HG02571 (cell line): ENCODE measurements around the gene SLC29A1.

Experiments
- ATAC-seq: cut with Tn5 transposase; IDR thresholded peaks from one replicate; pipeline ENCODE4 v1.9.1; 2021; ENCODE audit warnings: mild to moderate bottlenecking, moderate library complexity; ENCODE audit not compliant: unreplicated experiment

The SLC29A1 gene

DNA sequence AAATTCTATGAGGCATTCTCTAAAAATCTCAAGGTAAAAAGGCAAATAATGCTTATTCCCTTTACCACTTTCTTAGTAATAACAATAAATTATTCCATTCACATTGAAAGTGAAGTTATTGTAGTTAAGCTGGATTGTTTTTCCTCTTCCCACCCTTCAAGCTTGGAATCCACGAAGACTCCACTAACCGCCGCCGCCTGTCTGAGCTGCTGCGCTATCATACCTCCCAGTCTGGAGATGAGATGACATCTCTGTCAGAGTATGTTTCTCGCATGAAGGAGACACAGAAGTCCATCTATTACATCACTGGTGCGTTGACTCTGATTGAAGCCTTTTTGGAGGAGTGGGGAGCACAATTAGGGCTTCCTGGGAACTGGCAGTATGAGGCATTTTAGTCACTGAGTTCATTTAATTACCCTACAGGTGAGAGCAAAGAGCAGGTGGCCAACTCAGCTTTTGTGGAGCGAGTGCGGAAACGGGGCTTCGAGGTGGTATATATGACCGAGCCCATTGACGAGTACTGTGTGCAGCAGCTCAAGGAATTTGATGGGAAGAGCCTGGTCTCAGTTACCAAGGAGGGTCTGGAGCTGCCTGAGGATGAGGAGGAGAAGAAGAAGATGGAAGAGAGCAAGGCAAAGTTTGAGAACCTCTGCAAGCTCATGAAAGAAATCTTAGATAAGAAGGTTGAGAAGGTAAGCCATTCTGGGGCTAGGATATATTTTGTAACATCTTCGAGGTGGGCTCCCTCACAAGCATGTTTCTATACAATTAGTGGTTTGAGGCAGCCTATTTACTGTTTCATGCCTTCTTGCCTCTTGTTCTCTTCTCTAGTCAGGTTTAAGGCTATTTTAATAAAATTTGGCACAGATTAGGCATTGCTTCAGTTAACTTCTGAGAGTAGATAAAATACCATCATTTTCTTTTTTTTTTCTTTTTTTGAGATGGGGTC lies 28.5 kb downstream of the SLC29A1 start:
- no peak for ATAC-seq

DNA sequence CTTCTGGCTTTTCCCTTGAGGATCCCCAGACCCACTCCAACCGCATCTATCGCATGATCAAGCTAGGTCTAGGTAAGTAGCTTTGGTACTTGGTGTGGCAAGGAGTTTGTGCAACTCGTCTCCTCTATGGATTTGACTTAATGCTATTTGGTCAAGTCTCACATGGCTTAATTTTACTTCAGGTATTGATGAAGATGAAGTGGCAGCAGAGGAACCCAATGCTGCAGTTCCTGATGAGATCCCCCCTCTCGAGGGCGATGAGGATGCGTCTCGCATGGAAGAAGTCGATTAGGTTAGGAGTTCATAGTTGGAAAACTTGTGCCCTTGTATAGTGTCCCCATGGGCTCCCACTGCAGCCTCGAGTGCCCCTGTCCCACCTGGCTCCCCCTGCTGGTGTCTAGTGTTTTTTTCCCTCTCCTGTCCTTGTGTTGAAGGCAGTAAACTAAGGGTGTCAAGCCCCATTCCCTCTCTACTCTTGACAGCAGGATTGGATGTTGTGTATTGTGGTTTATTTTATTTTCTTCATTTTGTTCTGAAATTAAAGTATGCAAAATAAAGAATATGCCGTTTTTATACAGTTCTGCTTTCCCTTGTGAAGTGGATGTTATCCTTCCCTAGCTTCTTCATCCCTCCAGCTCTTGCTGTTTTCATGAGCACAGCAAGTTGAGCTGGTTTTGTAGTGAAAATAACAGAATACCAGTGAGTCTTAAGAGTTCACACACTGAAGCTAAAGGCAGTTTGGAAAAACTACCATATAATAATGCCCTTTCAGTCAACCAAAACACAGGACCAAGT lies 30.1 kb downstream of the SLC29A1 start:
- ATAC-seq = no peak

DNA sequence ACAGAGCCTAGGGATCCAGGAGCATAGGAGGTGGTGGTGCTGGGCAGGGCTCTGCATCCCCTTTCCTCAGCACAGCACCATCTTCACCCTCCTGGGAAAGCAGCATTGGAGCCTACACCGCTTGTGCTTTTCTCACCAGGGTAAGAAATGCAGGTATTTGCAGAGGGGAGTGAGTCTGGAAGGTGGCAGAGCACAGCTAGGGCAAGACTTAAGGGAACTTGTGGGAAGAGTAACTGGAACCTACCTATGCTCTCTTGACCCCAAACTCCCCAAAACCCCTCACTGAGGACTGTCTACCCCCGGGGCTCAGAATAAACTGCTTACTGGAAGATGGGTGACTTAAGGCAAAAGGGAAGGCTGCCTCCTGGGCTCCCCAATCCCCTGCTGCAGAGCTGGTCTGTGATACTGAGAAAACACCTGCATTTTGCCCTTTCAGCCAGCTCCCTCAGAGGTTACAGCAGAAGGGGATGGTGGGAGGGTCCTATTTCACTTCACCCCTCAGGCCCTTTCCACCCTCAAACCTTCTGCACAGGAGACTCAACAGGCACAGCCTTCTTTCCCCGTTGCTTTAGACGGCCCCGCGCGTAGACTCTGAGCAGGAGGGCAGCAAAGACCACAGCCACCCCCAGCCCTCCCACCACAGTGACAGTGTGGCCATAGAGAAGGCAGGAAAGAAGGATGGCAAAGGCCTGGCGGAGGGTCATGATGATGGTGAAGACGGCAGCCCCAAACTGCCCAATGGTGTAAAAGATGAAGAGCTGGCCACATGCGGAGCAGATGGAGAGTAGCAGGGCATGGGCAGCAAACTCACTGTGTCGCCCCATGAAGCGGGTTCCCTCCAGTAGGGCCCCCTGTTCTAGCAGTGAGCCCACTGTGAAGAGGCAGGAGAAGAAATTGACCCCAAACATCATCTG lies 31.1 kb downstream of the SLC29A1 start:
- ATAC-seq = no peak

DNA sequence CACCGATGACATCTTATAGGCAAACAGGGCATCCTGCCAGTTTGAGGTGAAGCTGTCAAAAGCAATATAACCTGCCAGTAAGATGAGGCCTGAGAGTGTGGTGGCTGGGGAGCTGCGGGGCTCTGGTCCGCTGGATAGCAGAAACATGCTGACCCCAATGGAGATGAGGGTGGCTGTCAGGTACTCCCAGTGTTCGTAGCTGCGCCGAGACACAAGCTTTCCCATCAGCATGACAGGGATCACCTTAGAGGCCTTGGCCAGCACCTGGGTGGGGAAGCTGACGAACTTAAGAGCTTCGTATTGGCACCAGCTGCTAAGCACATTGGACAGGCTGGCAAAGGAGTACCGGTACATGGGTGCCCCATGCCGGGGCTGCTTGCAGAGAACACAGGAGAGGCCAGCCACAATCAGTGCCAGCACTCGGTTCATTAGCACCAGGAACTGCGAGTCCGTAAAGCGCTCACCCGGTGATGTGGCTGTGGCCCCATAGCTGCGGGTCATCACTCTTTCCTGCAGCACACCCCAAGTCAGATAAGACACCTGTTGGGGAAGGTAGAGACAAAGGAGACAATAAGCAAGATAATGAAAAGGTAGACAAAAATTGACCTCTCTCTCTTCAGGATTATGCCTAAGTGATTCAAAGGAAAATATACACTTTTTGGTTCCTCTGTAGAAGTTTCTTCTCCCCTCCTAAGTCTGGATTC lies 31.9 kb downstream of the SLC29A1 start:
- ATAC-seq = no peak

DNA sequence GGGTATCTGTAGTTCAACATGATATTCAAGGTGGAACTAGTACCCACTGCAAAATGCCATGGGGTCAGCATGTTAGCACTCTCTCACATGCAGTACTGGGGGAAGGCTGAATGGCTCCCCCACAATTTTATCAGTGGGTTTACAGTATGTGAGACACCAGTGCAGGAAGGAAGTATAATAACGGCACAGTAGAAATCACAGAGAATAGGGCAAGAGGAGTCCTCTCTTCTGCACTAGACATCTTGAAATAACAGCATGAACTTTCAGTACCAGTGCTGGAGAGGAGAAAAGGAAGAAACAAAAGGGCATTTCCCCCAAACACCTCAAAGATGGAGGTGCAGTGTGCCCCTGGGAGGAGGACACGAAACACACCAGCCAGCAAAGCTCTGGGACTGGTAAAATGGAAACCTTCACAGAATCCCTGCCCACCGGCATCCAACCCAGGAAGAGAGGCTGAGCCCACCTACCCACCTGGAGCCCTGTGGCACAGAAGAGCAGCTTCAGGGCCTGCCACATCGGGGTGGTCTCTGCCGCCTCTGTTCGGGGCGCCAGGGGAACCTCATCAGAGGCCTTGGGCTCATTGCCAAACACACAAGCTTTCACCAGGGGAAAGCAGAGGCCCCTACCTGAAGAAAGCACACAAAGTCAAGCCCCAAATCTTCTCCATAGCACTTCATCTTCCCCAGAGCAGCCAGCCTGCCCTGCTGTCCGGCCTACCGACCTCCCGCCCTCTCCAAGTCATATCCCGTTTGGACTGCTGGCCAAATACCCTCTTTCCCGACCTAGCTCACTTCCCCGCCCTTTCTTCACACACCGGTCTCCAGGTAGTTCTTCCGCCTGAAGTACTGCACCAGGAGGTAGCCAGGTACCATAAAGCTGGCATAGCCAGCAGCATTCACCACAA lies 32.7 kb downstream of the SLC29A1 start:
- ATAC-seq = no peak

DNA sequence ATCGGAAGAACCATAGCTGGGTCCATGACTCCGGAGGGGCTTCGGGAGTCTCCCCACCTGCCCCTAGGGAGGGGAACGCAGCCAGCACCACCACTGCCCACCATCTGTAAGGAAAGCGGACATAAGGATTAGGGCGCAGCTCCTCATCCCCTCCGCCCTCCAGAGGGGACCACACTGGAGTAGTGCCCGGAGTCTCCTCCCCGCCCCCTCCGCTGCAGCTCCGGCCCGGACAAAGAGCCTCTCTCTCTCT lies 33.3 kb downstream of the SLC29A1 start:
- ATAC-seq = no peak

DNA sequence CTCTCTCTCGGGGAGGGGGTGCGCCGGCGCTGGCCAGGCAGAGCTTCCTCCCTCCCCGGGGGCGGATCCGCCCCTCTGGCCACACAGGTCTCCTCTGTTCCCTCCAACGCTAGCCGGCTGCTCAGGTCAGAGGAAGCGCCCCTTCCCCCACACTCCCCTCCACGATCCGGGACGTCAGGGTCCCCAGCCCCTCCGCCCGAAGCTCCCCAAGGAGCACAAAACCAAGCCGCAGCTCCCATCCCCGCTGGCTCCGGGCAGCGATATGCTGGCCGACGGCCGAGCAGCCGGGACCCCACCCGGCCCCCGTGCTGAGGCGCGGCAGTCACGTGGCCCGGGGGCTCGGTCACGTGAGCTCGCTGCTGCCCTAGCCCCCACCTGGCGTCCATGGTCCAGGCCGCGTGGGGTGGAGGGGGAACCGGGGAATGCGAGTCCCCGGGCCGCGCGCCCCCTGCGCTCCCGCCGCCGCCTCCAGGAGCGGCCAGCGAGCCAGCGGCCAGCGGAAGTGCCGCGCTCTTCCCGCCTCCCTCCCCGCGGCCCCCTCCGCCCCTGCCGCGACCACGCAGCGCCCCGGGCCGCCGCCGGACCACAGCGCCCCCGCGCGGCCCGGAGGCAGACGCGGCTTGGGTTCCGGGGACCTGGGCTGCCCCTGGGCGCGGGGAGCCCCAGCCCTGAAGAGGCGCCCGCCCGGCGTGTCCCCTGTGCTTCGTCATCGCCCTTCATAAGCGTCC lies 33.8 kb downstream of the SLC29A1 start, which contains the start of gene SLC35B2:
Gene SLC35B2, minus strand, starts transcription at position 504 of the 728 bp plus-strand sequence. Its CDS starts 118 bp downstream, at position 386.
- peak; percentile 38 for ATAC-seq

DNA sequence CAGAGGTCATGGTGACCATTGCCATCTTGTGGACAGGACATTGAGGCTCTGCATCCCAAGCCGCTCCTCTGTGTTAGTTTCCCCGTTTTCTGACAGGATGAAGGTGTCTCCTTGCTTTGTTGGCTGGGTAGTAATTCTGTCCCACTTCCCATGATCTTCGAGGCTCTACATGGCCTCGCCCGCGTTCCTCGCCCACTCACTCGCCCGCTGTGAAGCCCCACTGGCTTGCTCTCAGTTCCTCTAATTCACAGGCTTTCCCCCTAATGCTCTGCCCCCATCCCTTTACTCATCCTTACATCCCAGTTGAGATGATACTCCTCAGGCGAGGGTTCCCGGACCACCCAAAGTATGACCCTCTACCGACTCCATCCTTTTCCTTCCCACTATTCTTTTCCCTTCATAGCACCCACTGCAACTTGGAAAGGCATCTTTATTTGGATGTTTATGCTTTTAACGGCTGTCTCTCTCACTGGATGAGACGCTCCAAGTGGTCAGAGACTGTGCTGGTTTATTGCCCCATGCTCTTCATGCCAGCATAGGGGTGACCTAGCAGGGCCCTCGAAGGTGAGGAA lies 34.4 kb downstream of the SLC29A1 start:
- ATAC-seq = peak; percentile 12

DNA sequence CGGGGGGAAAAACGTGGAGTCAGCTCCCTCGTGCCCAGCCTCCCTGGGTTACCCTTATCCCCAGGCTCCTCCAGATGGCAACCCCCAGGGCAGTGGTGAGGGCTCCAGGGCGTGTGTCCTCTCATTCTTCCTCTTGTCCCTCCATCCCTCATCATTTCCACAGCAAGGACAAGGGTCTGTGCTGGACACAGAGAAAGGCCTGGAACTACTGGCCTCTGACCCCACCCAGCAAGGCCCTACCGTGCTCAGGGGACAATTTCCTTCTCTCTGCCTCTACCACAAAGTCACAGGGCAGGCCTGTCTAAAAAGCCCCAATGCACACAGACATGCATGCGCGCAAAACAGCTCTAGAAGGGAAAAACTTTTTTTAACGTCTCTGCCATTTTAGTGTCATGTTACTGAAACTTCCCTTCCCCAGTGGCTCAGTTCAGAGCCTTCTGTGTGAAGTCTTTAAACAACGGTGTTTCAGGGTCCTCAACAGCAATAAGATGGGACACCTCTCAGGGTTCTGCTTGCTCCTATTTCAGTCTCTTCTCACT lies 35.0 kb downstream of the SLC29A1 start:
- no peak for ATAC-seq

DNA sequence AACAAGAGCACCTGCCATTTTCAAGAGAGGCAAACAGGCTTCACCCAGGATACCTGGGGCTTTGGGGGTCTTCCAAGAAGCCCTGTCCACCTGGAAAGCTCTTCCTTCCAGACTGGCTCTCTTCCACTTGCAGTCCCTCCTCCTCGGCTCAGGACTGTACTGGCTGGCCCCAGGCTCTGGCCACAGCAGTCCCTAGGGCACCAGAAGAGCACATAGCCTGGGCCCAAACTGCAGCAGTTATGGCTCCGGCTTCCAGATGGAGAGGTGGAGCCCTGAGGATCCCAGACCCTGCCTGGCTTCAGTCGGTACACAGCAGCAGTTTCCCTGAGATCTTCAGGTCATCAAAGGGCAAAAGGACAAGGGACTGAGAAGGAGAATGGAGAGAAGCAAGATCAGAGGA lies 35.5 kb downstream of the SLC29A1 start:
- ATAC-seq = no peak

DNA sequence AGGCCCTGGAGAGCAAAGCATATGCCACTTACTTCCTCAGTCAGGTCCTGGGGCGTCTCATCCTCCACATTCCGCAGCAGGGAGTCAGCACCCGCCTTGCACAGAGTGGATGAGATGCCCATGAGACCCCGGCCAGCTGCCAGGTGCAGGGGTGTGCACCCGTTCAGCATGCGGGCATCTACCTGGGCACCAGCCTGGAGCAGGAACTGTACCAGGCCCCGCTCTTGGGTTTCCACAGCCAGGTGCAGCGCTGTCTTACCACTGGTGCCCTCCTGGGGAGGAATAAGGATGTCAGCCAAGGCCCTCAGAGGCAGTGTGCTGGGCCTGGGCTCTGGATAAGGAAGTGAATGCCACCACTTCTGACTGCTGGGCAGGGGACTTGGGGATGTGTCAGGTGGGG lies 36.6 kb downstream of the SLC29A1 start:
- ATAC-seq = no peak

DNA sequence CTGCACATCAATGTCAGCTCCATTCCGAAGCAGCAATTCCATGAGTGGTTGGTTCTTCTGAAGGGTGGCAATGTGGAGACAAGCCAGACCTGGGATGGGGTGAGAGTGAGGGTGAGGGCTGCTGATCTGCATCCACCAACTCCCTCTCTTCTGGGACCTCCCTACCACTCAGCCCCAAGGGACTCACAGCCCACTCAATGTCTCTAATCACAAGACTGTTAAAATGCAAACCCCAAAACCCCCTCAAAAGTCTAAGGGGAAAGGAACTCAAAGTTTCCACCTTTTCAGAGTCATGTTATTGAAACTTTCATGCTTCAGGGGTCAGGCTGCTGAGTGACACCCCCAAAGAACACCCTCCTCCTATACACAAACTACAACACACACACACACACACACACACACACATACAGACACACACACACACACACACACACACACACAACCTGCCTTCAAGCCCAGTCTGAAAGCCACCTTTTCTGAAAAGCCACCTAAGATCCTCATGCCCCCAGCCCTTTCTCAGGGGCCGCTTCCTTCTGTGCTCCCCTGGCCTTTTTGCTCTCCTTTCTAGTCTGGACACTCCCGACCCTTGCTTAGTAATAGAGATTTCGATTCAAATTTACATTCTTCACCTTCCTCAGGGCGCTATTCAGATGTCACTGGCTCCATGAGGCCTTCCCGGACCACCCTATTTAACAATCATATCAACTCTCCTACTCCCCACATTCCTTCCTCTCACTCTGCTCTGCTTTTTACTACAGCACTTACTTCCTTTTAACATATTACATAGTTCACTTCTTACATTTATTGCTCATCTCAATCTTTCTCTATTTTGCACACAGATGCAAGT lies 37.3 kb downstream of the SLC29A1 start:
- ATAC-seq = no peak

DNA sequence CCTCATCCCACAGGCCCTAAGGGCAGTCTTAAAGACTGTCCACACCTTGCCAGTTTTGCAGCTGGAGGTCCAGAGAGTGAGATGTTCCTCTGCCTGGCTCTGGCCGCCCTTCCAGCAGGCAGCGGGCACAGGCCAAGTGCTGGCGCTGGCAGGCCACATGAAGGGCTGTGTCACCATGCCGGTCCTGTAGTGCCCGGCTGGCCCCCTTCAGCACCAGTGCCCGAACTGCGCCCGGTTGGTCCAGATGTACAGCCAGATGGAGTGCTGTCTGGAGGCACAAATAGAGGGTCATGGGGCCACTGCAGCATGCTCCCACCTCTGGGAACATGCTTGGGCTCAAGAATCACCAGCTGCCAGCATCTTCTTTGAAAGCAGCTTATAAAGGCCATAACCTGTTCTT lies 38.2 kb downstream of the SLC29A1 start:
- no peak for ATAC-seq

DNA sequence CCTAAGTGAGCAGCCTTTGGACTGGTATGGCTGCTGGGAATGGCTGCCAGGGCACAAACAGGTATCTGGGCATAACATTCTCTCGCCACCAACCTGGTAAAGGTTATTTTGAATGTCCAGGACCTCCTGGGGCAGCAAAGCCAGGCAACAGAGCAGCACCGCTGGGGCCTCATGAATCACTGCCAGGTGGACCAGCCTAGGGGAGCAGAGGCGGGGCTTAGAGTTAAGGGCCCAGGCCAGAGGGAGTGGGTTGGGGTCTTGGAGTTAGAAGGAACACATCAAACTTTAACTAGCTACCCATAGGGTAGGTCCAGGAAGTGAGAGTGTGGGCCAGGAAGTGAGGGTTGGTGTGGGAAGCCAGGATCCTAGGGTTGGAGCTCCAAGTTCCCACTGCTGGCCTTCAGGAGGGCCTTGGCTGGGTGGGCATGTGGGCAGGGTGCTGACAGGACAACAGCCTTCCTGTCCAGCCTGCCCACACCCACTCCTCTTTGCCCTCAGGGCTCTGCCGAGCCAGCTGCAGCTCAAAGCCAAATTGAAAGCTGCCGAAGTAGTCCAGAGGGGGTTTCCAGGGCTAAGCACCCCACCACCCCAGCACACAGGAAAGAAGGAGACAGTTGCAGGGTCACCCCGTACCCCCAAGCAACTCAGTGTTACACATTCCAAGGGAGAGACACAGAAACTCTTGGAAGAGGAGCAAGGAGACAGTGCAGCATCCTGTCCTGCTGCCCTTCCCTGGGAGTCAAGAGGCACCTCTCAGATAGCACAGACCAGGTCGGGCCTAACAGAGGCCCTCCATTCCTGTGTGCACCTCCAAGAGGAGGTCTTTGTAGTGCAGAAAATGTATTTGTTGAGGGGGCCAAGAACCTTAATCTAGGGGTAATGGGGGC lies 39.3 kb downstream of the SLC29A1 start:
- no peak for ATAC-seq

DNA sequence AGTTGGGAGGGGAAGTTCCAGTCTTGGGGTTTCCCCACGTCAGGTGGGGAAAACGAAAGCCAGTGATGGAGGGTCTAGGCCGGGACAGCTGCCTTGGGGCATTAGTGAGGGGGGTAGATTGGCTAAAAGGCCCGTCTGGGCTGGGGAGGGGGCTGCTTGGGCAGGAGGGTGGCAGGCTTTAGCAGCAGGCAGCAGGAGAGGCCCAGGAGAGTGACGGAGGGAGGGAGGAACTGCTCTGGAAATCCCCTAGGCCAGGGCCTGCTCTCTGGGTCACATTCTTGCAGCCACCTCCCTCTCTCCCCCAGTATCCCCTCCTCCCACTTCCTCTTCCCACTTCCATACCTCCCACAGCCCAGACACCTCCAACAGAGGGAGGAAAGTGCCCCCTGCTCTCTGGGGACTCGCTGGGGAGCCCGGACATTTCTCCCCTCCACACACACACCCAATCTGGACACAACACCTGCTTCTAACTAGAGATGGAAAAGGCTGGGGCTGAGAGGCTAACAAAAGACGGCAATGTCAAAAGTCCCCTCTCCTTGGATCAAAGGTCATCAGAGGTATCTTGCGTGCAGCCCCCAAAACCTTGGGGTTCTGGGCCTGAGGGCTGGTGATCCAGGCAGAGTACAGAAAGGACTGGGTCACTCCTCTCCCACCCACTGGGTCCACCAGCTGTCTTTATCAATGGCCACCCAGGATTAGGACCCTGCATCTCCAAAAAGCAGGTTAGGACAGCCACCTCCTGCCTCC lies 40.1 kb downstream of the SLC29A1 start:
- no peak for ATAC-seq
